ENCODE results near the gene C1orf52. TPM values are rescaled to one million over a fixed set of nuclear protein-coding genes. Genes with fewer than 3 reads are reported as not detected.

Gene C1orf52
- total RNA-seq, 4 donors from 2014 or later = 12.7 to 20.7 (median 17.9) TPM

DNA sequence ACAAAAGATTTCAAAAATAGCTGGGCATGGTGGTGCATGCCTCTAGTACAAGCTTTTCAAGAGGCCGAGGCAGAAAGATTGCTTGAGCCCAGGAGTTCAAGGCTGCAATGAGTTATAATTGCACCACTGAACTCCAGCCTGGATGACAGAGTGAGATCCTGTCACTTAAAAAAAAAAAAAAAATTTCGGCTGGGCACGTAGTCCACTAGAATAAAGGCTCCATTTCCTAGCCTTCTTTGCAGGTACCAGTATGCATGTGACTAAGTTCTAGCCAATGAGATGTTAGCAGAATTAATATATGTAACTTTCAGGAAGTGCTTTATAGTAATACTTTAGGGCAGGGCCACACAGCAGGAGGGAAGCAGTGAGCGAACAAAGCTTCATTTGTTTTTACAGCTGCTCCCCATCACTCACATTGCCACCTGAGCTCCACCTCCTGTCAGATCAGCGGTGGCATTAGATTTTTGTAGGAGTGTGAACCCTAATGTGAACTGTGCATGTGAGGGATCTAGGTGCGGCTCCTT lies 29.8 kb downstream of the C1orf52 start:
- TF ChIP-seq, protein P1, sequence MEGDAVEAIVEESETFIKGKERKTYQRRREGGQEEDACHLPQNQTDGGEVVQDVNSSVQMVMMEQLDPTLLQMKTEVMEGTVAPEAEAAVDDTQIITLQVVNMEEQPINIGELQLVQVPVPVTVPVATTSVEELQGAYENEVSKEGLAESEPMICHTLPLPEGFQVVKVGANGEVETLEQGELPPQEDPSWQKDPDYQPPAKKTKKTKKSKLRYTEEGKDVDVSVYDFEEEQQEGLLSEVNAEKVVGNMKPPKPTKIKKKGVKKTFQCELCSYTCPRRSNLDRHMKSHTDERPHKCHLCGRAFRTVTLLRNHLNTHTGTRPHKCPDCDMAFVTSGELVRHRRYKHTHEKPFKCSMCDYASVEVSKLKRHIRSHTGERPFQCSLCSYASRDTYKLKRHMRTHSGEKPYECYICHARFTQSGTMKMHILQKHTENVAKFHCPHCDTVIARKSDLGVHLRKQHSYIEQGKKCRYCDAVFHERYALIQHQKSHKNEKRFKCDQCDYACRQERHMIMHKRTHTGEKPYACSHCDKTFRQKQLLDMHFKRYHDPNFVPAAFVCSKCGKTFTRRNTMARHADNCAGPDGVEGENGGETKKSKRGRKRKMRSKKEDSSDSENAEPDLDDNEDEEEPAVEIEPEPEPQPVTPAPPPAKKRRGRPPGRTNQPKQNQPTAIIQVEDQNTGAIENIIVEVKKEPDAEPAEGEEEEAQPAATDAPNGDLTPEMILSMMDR (IDR thresholded peaks at IDR 0.05; ENCODE audit: low read depth) = no peak

DNA sequence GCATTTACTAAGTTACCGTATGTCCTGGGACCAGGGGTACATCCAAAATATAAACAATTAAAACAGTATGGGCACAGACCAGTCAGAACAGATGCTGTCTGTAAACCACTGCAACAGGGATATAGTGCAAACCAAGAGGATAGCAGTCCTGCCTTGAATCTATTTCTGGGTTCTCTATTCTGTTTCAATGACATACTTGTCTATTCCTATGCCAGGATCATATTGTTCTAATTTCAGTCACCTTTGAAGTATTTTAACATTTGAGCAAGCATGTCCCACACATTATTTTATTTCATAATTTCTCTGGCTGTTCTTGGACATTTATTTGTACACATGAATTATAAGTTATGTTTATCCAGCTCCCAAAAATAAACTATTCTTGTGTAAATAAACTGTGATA lies 30.5 kb downstream of the C1orf52 start:
- TF ChIP-seq, protein P1 (IDR thresholded peaks at IDR 0.05; ENCODE audit: low read depth) = no peak

DNA sequence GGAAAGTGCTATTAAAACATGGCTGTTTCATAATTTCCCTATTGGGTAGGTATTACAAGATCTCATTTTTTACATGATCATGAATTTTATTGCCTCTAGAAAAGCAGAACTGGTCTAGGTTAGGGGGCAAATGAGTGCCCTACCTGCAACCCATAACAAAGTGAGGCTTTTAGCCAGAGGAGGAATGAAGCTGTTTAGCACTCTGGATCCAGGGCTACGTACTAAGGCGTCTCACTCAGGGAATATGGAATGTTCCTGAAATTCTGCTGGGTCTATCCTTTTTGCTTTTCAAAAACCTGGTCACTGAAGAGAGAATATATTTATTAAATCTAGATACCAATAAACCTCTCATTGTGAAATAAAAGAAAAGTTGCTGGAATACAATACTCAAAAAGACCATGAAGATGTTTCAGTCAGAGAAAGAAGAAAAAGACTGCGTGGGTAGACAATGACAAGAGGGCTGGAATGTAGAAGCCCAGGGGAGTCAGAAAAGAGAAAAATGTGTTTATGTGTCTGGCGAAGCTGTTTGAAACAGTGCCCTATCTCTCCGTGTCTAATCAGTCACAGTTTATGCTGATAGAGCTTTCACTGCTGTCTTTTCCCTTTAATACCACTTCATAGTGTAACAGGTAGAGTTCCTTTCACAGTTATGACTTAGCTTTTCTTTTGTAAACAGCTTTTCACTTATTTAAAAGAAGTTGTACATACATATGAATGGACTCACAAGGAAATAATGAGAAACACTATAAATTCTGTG lies 33.7 kb downstream of the C1orf52 start:
- TF ChIP-seq, protein P1 (IDR thresholded peaks at IDR 0.05; ENCODE audit: low read depth) = no peak

DNA sequence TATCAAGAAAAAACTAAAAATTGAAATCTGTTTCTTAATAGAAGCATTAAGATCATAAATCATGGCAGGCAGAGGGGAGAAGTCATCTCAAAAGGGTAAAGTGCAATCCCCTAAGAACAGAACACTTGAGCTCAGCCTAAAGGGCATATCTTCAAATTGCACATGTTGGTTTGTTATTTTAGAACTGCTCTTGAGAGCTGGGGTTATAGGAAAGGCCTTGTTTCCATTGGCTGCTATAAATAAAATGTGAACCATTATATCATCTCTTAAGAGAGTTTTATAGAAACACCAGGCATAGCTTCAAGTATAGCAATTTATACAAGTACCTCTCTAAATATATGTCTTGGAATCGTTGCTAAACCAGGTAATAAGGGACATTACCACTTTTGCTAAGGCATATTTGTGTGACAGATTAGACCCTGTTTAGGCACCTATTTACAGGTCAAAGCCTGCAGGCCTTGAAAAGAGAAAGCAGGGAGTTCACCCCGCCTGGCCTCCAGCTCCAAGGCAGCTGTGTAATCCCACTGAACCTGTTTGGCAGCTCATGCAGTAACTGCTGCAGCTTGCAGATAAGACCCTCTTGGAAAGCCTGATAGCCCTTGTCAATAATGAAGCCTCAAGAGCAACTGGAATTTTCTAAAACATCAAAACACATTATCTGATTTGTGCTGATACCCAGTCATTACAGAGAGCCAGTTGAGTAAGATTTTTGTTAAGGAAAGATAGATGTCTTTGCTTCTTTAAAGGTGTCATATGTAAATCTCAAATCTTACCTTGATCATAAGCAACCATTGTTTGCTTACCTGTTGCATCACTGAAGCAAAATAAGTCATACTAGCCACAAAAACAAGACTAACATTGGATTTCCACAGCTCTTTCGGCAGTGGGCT lies 34.5 kb downstream of the C1orf52 start:
- TF ChIP-seq, protein P1 (IDR thresholded peaks at IDR 0.05; ENCODE audit: low read depth) = no peak

DNA sequence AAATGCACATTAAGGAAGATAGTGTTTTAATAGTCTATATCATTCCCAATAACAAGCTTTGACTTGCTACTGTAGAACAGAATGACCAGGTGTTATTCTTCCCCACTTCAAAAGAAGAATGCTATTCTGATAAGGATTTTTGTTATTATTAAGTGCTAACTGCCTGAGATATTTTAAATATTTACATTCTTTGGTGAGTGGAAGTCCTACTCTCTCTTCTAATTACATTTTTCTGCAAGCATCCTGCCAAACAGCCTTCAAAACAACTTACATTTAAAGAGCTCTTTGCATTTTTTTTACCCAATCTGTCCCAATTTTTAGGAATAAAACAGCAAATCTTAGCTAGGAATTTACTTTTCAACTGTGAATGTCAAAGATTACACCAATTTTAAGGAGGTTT lies 35.2 kb downstream of the C1orf52 start:
- TF ChIP-seq, protein P1 (IDR thresholded peaks at IDR 0.05; ENCODE audit: low read depth) = no peak

DNA sequence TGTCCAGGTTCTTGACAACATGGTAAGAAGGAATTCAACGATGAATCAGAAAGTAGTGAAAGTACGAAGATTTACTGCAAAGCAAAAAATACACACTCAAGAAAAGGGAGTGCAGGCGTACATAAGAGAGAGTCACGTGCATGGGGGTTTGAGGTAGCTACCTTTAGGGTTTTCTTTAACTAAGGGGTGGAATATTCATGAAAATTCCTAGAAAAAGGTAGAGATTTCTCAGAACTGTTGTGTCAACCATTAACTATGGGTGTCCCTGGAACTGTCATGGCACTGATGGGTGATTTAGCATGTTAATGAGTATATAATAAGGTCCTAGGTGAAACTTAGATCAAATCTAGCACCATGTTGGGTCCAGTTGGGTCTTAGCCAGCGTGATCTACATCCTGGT lies 36.1 kb downstream of the C1orf52 start:
- TF ChIP-seq, protein P1 (IDR thresholded peaks at IDR 0.05; ENCODE audit: low read depth) = no peak

DNA sequence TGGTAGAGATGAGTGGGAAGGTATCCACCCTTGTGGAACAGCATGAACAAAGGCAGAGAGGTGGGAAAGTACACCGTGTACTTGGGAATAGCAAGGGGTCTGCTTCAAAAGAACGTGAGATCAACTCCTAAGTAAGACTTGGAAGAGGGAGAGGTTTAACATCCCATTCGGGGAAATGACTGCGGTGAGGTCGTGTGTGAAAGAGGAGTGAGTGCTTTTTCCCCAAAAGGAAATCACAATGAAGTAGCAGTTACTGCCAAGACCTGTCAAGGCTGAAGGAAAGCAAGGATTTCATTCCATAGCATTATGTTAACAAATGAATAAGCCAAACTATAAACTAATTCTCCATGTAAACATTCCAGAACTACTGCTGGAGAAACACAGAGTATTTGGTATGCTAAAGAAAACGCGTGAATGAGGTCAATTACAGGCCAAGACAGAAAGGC lies 38.7 kb downstream of the C1orf52 start:
- TF ChIP-seq, protein P1 (IDR thresholded peaks at IDR 0.05; ENCODE audit: low read depth) = no peak

Data from subcutaneous adipose tissue (tissue), 4 donors.